Astrocyte of the spinal cord (primary cell): ENCODE measurements around the gene INCENP.
A peak's percentile ranks its signal among the peaks of the same experiment; 100 is the strongest.

Experiments used
- DNase-seq: peaks from one replicate; pipeline ENCODE4 v3.0.0; 2011; ENCODE audit warnings: low read depth, low spot score
- H3K4me3 ChIP-seq: 2 replicates; pipeline ENCODE4 v1.5.1; 2011; ENCODE audit warnings: low read depth, mild to moderate bottlenecking, low read length, moderate library complexity
- CTCF ChIP-seq: IDR thresholded peaks from 2 replicates; pipeline ENCODE4 v1.5.1; 2012; ENCODE audit warnings: low read depth, mild to moderate bottlenecking, low read length, inconsistent platforms
- in situ Hi-C: cut with HindIII; loops from 2 replicates; pipeline ENCODE4 v1.10.0; 2017; ENCODE audit warnings: low sequenced_read_pairs

Gene INCENP

GRCh38 chr11:62139526-62140303 lies 15.9 kb downstream of the INCENP start:
- no peak overlapping the region for H3K4me3 ChIP-seq
- no peak for DNase-seq
- in situ Hi-C loops, result no loop called here
- no peak for TF ChIP-seq CTCF

- no peak for DNase-seq
- TF ChIP-seq CTCF, result no peak
- no peak overlapping the region for H3K4me3 ChIP-seq
- in situ Hi-C loops, result no loop called here
These were observed 16.7 kb downstream of the INCENP start for GRCh38 chr11:62140304-62141110.

GRCh38 chr11:62141111-62142042 lies 17.6 kb downstream of the INCENP start:
- TF ChIP-seq CTCF, result no peak
- no peak for DNase-seq
- in situ Hi-C loops, result no loop called here
- H3K4me3 ChIP-seq, result no peak overlapping the region

GRCh38 chr11:62142043-62142375 lies 18.2 kb downstream of the INCENP start:
- H3K4me3 ChIP-seq, result no peak overlapping the region
- in situ Hi-C loops, result no loop called here
- TF ChIP-seq CTCF, result no peak
- DNase-seq, result no peak

- no peak overlapping the region for H3K4me3 ChIP-seq
- no peak for TF ChIP-seq CTCF
- DNase-seq, result no peak
- in situ Hi-C loops, result no loop called here
These were observed 19.1 kb downstream of the INCENP start for GRCh38 chr11:62142921-62143320.

GRCh38 chr11:62143727-62144126 lies 19.9 kb downstream of the INCENP start:
- peak; percentile 26 for TF ChIP-seq CTCF
- in situ Hi-C loops, result no loop called here
- no peak overlapping the region for H3K4me3 ChIP-seq
- no peak for DNase-seq
